ENCODE measurements around the gene MACROD1.

The MACROD1 gene

DNA sequence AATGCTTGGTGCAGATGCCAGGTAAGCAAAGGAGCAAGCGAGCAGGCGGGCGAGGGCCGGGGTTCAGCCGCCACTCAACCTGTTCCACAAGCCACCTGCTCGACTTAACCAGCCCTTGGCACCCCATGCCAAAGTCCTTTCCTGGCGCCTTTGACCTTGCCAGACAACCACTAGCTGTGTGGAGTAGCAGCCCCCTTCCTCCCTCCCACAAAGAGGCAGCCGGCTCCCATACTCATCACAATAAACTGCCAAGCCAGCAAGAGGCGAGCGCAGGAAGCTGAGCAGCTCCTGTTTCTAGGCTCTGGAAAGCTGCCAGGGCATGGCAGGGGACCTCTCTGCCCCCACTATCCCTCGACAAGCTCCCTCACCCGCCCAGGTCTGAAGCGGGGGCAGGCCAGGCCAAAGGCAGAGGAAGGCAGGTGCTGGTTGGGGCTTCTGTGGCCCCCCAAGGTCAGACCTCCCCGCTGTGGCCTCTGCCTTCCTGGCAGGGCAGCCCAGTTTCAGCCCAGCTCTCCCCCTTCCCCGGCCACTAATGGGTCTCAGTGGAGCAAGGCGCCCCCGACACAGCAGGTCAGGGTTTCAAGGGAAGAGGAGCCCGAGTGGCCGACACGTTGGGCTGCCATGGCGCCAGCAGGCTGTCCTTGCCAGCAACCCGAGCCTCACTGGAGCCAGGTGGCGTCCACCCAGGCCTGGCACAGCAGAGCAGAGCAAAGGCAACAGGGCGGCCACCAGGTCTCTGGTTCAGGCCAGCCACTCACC is 15.3 kb downstream of the MACROD1 start:
- no peak for DNase-seq

DNA sequence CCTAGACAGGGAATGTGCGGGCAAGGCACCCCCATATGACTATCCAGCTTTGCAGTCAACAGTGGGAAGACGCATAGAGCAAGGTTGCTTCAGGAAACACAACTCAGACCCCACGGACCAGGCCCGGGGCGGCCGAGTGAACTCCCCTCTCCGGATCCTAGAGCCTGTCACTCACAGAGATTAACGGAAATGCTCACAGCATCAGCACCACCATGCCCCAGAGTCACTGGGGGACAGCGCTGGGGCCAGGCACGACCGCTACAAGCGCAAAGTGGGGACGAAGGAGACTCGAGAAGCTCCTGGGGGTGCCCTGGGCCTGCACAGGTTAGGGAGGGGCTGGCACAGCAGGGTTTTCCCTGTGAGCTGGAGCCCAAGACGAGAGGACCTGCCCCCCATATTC is 15.9 kb downstream of the MACROD1 start:
- no peak for DNase-seq

DNA sequence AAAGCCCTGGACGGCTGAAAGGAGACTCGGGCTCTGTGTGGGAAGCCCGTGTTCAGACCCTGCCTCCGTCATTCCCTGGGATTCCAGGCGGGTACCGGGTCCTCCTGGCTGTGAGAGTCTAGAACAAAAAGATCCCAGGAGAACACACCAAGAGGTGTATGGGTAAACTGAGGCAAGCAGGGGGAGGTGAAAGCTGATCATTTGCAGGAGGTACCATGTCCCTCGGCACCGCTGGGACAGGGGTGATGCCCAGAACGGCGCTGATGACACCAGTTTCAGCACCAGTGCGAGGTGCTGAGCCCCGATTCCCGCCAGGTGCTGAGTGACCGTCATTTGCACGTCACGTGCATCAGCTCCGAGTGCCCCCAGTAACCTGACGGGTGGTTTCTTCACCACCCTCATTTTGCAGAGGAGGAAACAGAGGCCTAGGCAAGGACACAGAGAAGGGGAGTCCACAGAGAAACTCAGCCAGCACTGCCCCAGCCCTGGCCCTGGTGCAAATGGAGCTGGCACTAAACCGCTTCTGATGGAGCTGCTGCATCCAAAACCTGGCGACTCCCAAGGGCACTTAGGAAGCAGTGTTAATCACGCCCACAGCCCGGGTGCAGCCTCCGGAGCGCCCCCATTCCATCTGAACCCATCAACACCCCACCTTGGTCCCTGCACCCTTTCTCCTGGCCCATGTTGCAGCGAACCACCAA is 16.8 kb downstream of the MACROD1 start:
- DNase-seq = no peak

DNA sequence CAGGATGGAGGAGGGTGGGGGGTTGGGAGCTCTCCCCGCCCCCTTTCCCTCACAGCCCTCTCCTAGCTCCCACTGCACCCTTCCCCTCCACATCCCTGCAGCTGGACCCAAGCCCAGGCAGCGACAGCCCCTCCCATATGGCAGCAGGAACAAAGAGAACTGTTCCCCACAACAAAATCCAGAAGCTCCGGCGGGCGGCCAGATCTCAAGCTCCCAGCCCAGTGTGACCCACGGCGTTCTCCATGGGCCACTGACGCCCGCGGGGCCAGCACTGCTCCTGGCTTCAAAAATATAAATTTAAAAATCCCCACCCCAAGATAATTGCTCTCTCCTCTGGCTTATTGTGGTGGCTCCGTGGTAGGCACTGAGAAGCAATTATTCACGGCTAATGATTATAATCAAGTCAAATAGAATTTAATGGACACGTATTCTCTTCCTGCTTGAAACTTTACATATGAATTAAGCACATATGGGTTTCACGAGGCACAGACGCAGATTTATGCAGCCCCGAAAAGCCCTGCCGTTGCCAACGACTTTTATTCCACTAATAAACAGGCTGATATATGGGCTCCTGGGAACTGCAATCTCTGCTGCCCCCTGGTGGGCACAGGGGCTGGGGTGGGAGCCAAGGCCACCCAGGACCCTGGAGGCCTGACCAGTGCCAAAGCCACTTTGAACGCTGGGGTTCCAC is 17.5 kb downstream of the MACROD1 start:
- peak; percentile 84 for DNase-seq

DNA sequence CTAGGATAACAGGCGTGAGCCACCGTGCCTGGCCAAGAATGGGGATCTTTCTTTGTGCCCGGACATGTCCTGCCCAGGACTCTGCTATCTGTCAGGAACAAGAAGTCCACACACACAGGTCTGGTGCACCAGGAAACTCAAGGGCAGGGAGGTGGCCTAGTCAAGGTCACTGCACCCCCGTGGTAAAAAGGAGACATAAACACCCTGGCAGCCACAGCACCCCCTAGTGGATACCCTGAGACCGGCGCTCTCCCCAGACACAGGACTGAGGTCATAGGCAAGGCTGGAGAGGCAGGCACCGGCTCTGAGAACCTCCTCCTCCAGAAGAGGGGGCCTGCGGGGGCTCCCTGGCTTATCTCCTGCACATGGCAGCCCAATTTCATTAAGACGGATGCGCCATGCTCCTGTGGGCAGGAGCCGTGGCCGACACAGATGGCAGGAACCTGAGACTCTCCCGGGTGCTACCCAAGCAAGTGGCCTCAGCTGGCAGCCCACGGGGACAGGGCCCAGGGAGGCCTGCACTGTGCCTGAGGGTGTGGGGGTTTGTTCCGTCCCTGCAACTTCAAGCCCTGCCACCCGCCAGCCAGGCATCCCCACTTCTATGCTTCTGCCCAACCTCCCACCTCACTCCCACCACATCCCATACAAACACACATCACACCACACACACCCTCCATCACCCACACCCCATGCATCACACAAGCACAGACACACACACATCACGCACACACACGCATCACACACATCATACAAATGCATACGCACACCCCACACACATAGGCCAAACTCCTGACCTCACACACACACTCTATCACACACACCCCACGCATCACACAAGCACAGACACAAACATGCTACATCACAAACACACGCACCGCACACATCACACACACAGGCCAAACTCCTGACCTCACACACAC is 19.6 kb downstream of the MACROD1 start:
- DNase-seq = peak; percentile 88

DNA sequence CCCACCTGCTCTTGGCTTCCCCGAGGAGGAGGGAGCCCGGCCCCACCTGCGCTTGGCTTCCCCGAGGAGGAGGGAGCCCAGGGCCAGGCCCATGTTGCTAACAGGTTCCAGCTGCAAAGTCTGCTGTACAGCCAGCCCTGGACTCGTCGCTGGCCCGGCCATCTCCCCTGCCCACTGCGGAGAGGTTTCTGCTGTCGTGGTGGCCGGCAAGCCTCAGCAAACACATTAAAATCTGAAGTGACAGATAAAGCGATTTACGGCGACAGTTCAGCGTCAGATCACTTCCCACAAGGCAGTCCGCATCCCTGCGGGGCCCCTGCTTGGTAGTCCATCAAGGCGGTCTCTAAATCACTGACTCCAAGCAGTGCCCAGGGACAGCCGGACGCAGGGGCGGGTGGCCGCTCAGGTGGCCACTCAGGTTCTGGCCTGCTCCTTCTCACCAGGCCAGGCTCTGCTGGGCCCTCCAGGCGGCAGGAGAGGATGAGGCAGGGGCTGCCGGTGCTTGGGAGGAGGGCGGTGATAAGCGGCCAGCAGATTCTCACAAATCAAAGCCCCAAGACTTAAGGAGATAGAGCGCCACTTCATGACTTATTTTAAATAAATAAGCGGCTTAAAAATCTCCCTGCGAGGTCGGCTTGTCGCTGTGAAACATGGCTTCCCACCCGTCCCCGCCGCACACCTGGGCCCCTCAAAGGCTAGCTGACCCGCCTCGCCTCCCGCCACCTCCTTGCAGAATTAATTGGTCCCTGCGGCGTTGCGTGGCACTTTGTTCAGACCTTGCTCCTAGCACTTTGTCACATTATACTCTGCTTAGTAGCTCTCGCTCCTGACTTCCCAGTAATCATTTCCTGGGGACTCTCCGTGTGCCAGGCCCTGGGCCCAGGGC is 21.1 kb downstream of the MACROD1 start:
- DNase-seq = no peak

DNA sequence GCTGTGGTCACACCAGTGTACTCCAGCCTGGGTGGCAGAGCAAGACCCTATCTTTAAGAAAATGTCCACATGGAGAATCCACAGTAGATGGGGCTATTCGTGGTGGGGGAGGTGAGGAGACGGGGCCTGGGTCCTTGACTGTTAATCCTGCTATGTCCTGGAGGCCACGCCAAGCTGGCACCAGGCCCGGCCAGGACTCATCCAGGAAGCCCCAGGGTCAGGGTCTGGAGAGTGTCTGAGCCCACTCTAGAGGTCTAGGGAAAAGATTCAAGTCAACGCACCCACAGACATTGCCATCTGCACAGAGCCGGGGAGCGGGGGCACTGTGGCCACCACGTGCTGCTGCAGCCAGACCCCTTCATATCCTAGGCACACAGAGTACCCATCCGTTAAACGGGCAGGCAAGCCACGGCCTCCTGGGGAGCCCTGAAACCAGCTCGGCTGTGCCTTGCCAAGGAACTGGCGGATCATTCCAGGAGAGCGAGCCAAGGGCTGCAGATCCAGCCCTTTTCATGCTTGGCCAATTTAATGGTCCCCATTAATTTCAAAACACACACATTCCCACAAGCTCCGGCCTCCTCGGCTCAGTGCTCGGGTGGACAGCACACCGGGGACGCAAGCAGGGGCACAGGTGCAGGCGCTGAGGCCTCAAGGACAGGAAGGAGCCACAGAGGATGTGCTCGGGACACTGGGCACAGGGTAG is 24.7 kb downstream of the MACROD1 start:
- no peak for DNase-seq

GRCh38 chr11:64140082-64140481 is 25.8 kb downstream of the MACROD1 start:
- DNase-seq = no peak

- DNase-seq = no peak
Observed at GRCh38 chr11:64139049-64139448, 26.9 kb downstream of the MACROD1 start.

DNA sequence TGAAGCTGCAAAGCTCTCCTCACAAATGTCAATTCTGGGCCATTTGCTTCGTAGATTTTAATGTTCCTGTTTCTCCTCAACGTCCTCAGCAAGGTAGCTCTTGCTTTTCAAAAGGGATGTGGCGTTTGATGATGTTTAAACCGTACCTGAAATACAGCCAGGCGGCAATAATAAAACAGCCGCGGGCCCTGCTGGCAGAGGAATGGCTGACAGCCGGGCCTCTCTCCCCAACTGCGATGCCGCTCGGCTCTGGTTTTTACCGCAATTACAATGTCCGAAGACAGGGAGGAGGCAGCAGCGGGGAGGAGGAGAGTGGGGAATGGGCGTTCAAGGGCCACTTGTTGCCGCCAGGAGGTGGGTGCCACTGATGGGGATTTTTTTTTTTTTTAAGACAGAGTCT is 27.5 kb downstream of the MACROD1 start:
- DNase-seq = no peak

GRCh38 chr11:64136765-64137441 is 29.0 kb downstream of the MACROD1 start:
- DNase-seq = no peak

GRCh38 chr11:64135711-64136110 is 30.2 kb downstream of the MACROD1 start:
- no peak for DNase-seq

GRCh38 chr11:64134963-64135362 is 30.9 kb downstream of the MACROD1 start:
- DNase-seq = no peak

GRCh38 chr11:64132982-64133705 is 32.8 kb downstream of the MACROD1 start:
- no peak for DNase-seq

DNA sequence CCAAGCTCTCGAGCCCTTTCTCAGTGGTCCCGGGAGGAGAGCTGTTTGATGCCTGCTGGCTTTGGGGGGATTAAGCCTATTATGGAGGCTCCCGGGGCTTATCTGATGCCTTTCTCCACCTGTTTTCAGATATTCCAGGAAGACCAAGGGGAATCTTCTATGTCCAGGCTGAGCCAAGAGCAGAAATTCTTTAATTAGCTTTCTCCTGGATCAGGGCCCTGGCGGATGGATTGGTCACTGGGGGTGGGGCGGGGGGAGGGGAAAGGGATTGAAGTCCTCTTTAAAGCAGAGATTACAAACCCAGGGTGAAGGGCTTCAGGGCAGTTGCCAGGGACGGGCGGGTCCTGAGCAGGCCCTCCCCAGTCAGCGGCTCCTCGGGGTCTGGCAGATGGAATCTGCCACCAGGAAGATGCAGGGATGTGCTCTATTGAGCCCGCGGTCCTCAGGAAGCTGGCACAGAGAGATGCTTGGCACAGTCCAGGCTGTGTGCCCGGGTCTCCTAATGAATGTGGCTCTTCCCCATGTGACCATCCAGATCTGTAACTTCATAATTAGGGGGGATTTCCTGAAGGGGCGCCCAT is 33.6 kb downstream of the MACROD1 start:
- no peak for DNase-seq

GRCh38 chr11:64131683-64132190 is 34.2 kb downstream of the MACROD1 start:
- peak; percentile 34 for DNase-seq

DNA sequence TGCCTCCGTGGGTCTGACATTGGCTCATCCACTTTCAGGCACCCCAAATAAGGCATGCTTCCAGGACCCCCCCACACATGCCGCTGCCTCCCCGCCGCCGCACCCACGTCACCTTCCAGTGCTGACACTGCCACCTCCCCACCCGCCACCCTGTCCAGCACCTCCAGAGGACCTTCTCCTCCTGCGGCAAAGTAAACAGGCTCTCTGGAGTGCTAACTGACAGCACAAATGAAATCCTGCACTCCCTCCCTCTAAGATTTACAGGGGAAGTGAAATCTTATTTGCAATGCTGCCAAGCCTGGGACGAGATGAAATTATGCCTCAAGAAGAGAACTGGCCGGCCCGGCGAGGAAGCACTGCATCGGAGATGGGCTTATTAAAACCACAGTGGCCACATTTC is 35.3 kb downstream of the MACROD1 start:
- no peak for DNase-seq

DNA sequence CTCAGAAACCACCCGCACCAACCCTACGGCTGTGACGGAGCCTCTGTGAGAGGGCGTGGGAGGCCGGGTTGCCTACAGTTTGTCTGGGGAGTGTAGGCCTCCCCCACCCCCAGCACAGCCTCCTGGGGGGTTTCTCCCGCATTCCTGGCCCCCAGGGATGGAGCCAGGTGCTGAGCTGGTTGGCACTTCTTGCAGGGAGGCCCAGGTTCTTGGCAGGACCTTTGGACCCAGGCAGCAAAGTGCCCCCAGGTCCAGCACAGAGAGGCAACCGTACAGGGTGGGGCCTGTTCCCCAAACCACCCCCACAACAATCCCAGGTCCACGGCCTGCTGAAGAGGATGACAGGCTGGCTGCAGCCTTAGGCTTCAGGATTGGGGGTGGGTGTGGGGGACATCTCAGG is 36.5 kb downstream of the MACROD1 start:
- no peak for DNase-seq

Measured in hematopoietic multipotent progenitor cell treated with erythropoietin and hydrocortisone succinate and interleukin-3 and kit ligand, for 4 days (in vitro differentiated cells).